Neural cell (in vitro differentiated cells): ENCODE results near the gene PELI2. TPM values are rescaled to one million over a fixed set of nuclear protein-coding genes. Genes with fewer than 3 reads are reported as not detected.

Experiments
- H2AFZ ChIP-seq: fragments of 200-600, 300-800 bp; sonication (generic), shearing (Covaris generic); 2 replicates; pipeline ENCODE4 v1.6.0; 2014; ENCODE audit warnings: low read depth, mild to moderate bottlenecking, antibody characterized with exemption, low read length, moderate library complexity
- H3F3A ChIP-seq: fragments of 200-600 bp; shearing (Covaris generic); 2 replicates; pipeline ENCODE4 v1.6.1; 2016; ENCODE audit warnings: mild to moderate bottlenecking, moderate library complexity, mixed read lengths, antibody characterized with exemption, low read length; ENCODE audit not compliant: insufficient read depth, poor library complexity, severe bottlenecking
- H3K27ac ChIP-seq: fragments of 200-600, 300-800 bp; sonication (generic), shearing (Covaris generic); 2 replicates; pipeline ENCODE4 v1.5.1; 2014; ENCODE audit warnings: mild to moderate bottlenecking, low read length, moderate library complexity
- H3K27me3 ChIP-seq: fragments of 300-800, 200-600 bp; sonication (generic), shearing (Covaris generic); 2 replicates; pipeline ENCODE4 v1.6.0; 2014; ENCODE audit warnings: mild to moderate bottlenecking, low read depth, low read length, moderate library complexity; ENCODE audit not compliant: insufficient read depth
- H3K36me3 ChIP-seq: fragments of 300-800, 200-600 bp; sonication (generic), shearing (Covaris generic); 2 replicates; pipeline ENCODE4 v1.5.1; 2014; ENCODE audit warnings: mild to moderate bottlenecking, antibody characterized with exemption, low read length, moderate library complexity; ENCODE audit not compliant: insufficient read depth
- H3K4me2 ChIP-seq: fragments of 300-800, 200-600 bp; sonication (generic), shearing (Covaris generic); 2 replicates; pipeline ENCODE4 v1.6.0; 2014; ENCODE audit warnings: mild to moderate bottlenecking, low read length
- H3K4me3 ChIP-seq: fragments of 300-800, 200-600 bp; sonication (generic), shearing (Covaris generic); 2 replicates; pipeline ENCODE4 v1.5.1; 2014; ENCODE audit warnings: mild to moderate bottlenecking, low read length, moderate library complexity
- H3K79me2 ChIP-seq: fragments of 200-600 bp; shearing (Covaris generic); replicated peaks from 2 replicates; pipeline ENCODE4 v1.6.0; 2014; ENCODE audit warnings: mild to moderate bottlenecking, low read length, moderate library complexity; ENCODE audit not compliant: insufficient read depth
- H3K9ac ChIP-seq: fragments of 300-800, 200-600 bp; sonication (generic), shearing (Covaris generic); 2 replicates; pipeline ENCODE4 v1.6.1; 2016; ENCODE audit warnings: mild to moderate bottlenecking, low read length, mixed read lengths
- H3K9me2 ChIP-seq: fragments of 200-600 bp; shearing (Covaris generic); 2 replicates; pipeline ENCODE4 v1.6.1; 2016; ENCODE audit warnings: mild to moderate bottlenecking, low read length, mixed read lengths; ENCODE audit not compliant: insufficient read depth
- H3K9me3 ChIP-seq: fragments of 200-600, 300-800 bp; sonication (generic), shearing (Covaris generic); 2 replicates; pipeline ENCODE4 v1.6.1; 2016; ENCODE audit warnings: mild to moderate bottlenecking, mixed run types, low read length, moderate library complexity, mixed read lengths
- H4K20me1 ChIP-seq: fragments of 200-600 bp; shearing (Covaris generic); 2 replicates; pipeline ENCODE4 v1.6.1; 2016; ENCODE audit warnings: mild to moderate bottlenecking, mixed run types; ENCODE audit not compliant: insufficient read depth
- EP300 ChIP-seq: fragments of 450-650 bp; conservative IDR thresholded peaks from 2 replicates; pipeline ENCODE4 v1.6.1; 2014; ENCODE audit warnings: antibody characterized with exemption, mild to moderate bottlenecking, moderate library complexity; ENCODE audit not compliant: poor library complexity, severe bottlenecking
- EZH2 ChIP-seq: fragments of 200-600, 300-800 bp; shearing (Covaris generic), sonication (generic); IDR thresholded peaks from 2 replicates; pipeline ENCODE4 v1.6.1; 2014; ENCODE audit warnings: antibody characterized with exemption, low read length, borderline replicate concordance, mild to moderate bottlenecking; ENCODE audit not compliant: insufficient read depth, poor library complexity, severe bottlenecking
- MXI1 ChIP-seq: fragments of 450-650 bp; conservative IDR thresholded peaks from 2 replicates; pipeline ENCODE4 v1.6.1; 2014; ENCODE audit warnings: antibody characterized with exemption, mild to moderate bottlenecking; ENCODE audit not compliant: poor library complexity, severe bottlenecking
- POLR2AphosphoS5 ChIP-seq: IDR thresholded peaks from 2 replicates; pipeline ENCODE4 v1.6.1; 2012
- RAD21 ChIP-seq: fragments of 450-650 bp; conservative IDR thresholded peaks from 2 replicates; pipeline ENCODE4 v1.6.1; 2014; ENCODE audit warnings: antibody characterized with exemption, mild to moderate bottlenecking, moderate library complexity
- SMC3 ChIP-seq: fragments of 450-650 bp; conservative IDR thresholded peaks from 2 replicates; pipeline ENCODE4 v1.6.1; 2014; ENCODE audit warnings: antibody characterized with exemption, mild to moderate bottlenecking, moderate library complexity; ENCODE audit not compliant: poor library complexity
- TAF1 ChIP-seq: IDR thresholded peaks from 2 replicates; pipeline ENCODE4 v1.6.1; 2012; ENCODE audit warnings: low read depth
- polyA plus RNA-seq: library from polyadenylated mRNA; depleted of rRNA; stranded (reverse); fragments of >200 nt; gene quantifications from 2 replicates; pipeline ENCODE4 v1.2.3, GENCODE V29; 2014
- TF ChIP-seq, protein P1 (sequence below): IDR thresholded peaks from 2 replicates; pipeline ENCODE4 v1.6.1; 2012; ENCODE audit warnings: borderline replicate concordance
- TF ChIP-seq, protein P2 (sequence below): fragments of 450-650 bp; IDR thresholded peaks from 2 replicates; pipeline ENCODE4 v1.5.1; 2014; ENCODE audit warnings: antibody characterized with exemption, mild to moderate bottlenecking, moderate library complexity; ENCODE audit not compliant: poor library complexity, severe bottlenecking

PELI2 gene
- polyA plus RNA-seq, 1 donor from 2014 or later, result 5.3 TPM

DNA sequence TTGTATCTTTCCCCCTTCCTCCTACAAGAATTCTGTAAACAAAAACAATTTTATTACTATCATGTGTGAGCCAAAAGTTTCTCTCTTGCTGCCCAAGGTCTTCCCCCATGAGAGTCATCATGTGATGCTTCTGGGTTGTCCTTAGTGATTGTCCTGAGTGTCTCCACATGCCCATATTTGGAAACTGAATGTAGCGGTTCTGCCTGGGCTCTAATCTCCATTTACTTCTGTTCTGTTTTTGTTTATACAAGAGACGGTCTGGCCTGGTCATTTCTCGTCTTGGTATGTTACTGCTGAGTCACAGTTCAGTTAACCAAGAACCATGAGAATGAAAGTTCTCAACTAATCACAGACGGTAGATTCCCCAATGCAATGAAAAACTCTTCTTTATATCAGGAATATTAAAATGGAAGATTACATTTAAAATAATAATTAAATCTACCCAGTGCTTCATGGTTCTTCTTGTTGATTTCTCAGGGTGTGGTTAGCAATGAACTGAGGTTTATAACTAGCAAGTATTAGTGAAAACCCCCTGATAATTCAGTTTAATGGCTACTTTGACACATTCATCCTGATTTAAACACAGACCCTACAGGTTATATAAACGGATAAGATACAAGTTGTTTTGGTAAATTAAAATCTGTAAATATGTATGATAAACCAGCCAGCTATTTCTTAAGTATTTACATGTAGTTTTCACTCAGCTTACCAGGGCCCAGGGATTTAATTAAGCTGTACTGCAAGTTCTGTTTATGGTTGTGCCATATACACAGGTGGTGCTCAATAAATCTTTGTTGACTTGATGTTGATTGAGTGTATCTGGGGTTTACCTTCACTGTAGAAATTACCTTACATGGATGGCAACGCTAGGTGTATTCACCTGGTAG is 81.1 kb downstream of the PELI2 start:
- Histone ChIP-seq H3K9me3 (no peaks in the 10 kb centered on the region), H3K27ac (no peak overlapping the region), H3K4me3 (no peak overlapping the region), H4K20me1 (no peaks in the 10 kb centered on the region), H3K9ac (no peak overlapping the region), H3K79me2 (peaks cover 34% of the 10 kb centered on the region), H3K9me2 (no peaks in the 10 kb centered on the region), H3F3A (no peaks in the 10 kb centered on the region), H2AFZ (no peak overlapping the region), H3K4me2 (no peak overlapping the region), H3K36me3 (no peaks in the 10 kb centered on the region), H3K27me3 (no peaks in the 10 kb centered on the region)
- TF ChIP-seq EZH2 (no peak), TAF1 (no peak)

DNA sequence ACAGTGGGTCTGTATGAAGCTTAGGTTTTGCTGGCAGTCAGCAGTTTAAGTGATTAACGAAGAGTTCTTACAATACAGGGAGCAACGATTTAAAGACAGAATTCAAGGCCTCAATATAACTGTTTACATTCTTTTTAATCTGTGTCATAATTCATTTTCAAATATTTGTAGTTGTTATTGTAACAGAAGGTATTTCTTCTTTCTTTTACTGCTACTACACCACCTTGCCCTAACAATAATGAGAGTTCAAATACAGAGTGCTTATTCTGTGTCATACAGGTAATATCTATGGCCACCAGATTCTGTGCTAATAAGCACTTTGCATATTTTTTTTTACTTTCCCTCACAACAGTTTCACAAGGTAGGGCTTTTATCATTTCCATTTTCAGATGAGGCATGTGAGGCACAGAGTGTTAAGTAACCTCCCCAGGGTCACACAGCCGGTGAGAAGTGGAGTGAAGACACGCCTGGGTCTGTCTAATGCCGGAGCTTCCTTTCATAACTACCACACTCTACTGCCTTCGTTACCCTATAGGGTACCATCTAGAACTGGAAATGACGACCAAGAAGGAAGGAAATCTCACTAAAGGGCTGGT is 81.9 kb downstream of the PELI2 start:
- Histone ChIP-seq H3K9ac (no peak overlapping the region), H4K20me1 (no peaks in the 10 kb centered on the region), H3F3A (no peaks in the 10 kb centered on the region), H3K27ac (no peak overlapping the region), H3K27me3 (no peaks in the 10 kb centered on the region), H3K79me2 (peaks cover 34% of the 10 kb centered on the region), H3K9me2 (no peaks in the 10 kb centered on the region), H3K9me3 (no peaks in the 10 kb centered on the region), H3K4me2 (no peak overlapping the region), H3K36me3 (no peaks in the 10 kb centered on the region), H3K4me3 (no peak overlapping the region), H2AFZ (no peak overlapping the region)
- TF ChIP-seq EZH2 (no peak), TAF1 (no peak), MXI1 (no peak), EP300 (no peak), POLR2AphosphoS5 (no peak), SMC3 (no peak), RAD21 (no peak)
- TF ChIP-seq, protein P1, sequence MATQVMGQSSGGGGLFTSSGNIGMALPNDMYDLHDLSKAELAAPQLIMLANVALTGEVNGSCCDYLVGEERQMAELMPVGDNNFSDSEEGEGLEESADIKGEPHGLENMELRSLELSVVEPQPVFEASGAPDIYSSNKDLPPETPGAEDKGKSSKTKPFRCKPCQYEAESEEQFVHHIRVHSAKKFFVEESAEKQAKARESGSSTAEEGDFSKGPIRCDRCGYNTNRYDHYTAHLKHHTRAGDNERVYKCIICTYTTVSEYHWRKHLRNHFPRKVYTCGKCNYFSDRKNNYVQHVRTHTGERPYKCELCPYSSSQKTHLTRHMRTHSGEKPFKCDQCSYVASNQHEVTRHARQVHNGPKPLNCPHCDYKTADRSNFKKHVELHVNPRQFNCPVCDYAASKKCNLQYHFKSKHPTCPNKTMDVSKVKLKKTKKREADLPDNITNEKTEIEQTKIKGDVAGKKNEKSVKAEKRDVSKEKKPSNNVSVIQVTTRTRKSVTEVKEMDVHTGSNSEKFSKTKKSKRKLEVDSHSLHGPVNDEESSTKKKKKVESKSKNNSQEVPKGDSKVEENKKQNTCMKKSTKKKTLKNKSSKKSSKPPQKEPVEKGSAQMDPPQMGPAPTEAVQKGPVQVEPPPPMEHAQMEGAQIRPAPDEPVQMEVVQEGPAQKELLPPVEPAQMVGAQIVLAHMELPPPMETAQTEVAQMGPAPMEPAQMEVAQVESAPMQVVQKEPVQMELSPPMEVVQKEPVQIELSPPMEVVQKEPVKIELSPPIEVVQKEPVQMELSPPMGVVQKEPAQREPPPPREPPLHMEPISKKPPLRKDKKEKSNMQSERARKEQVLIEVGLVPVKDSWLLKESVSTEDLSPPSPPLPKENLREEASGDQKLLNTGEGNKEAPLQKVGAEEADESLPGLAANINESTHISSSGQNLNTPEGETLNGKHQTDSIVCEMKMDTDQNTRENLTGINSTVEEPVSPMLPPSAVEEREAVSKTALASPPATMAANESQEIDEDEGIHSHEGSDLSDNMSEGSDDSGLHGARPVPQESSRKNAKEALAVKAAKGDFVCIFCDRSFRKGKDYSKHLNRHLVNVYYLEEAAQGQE, result no peak
- TF ChIP-seq, protein P2, sequence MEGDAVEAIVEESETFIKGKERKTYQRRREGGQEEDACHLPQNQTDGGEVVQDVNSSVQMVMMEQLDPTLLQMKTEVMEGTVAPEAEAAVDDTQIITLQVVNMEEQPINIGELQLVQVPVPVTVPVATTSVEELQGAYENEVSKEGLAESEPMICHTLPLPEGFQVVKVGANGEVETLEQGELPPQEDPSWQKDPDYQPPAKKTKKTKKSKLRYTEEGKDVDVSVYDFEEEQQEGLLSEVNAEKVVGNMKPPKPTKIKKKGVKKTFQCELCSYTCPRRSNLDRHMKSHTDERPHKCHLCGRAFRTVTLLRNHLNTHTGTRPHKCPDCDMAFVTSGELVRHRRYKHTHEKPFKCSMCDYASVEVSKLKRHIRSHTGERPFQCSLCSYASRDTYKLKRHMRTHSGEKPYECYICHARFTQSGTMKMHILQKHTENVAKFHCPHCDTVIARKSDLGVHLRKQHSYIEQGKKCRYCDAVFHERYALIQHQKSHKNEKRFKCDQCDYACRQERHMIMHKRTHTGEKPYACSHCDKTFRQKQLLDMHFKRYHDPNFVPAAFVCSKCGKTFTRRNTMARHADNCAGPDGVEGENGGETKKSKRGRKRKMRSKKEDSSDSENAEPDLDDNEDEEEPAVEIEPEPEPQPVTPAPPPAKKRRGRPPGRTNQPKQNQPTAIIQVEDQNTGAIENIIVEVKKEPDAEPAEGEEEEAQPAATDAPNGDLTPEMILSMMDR, result no peak
